ENCODE measurements around the gene KASH5. TPM values are rescaled to one million over a fixed set of nuclear protein-coding genes. Genes with fewer than 3 reads are reported as not detected.

KASH5 gene
- polyA plus RNA-seq, 3 donors from 2014 or later: not detected

- Mint-ChIP-seq H3K27ac (no peak overlapping the region), H3K36me3 (peaks cover 0 to 5% (median 0%) of the 10 kb centered on the region in 3 donors), H3K27me3 (ENCODE audit: low read depth in 3 of 3) (peaks cover 0 to 7% (median 2%) of the 10 kb centered on the region in 3 donors), H3K4me1 (peaks cover 15 to 17% of the 10 kb centered on the region in 2 donors), H3K4me3 (no peak overlapping the region), H3K9me3 (peaks cover 0 to 2% (median 0%) of the 10 kb centered on the region in 6 donors)
- DNase-seq: no peak
Measured at GRCh38 chr19:49348305-49349189, 39.5 kb upstream of the KASH5 start.

GRCh38 chr19:49349567-49349966 is 38.5 kb upstream of the KASH5 start:
- peaks cover 0 to 2% (median 0%) of the 10 kb centered on the region in 6 donors for H3K9me3 Mint-ChIP-seq
- DNase-seq: no peak
- H3K27me3 Mint-ChIP-seq (ENCODE audit: low read depth in 3 of 3): peaks cover 3 to 8% (median 4%) of the 10 kb centered on the region in 3 donors
- H3K36me3 Mint-ChIP-seq: peaks cover 0 to 4% (median 0%) of the 10 kb centered on the region in 3 donors
- H3K4me1 Mint-ChIP-seq: peaks cover 11% of the 10 kb centered on the region in 2 donors
- H3K4me3 Mint-ChIP-seq: no peak overlapping the region
- H3K27ac Mint-ChIP-seq: no peak overlapping the region

GRCh38 chr19:49355909-49356353 is 32.1 kb upstream of the KASH5 start:
- peaks cover 0 to under 1% of the 10 kb centered on the region in 2 donors for H3K4me1 Mint-ChIP-seq
- no peak for DNase-seq
- H3K4me3 Mint-ChIP-seq: no peak overlapping the region
- peaks cover 10 to 21% (median 11%) of the 10 kb centered on the region in 3 donors for H3K27me3 Mint-ChIP-seq (ENCODE audit: low read depth in 3 of 3)
- no peaks in the 10 kb centered on the region for H3K36me3 Mint-ChIP-seq
- peak overlapping the region in 1 of 6 donors; percentile 53 for H3K27ac Mint-ChIP-seq
- no peaks in the 10 kb centered on the region for H3K9me3 Mint-ChIP-seq

GRCh38 chr19:49356382-49356781 is 31.7 kb upstream of the KASH5 start:
- no peak for DNase-seq
- Mint-ChIP-seq H3K27ac (no peak overlapping the region), H3K4me3 (no peak overlapping the region), H3K36me3 (no peaks in the 10 kb centered on the region), H3K27me3 (ENCODE audit: low read depth in 3 of 3) (peaks cover 10 to 24% (median 11%) of the 10 kb centered on the region in 3 donors), H3K9me3 (no peaks in the 10 kb centered on the region), H3K4me1 (peaks cover 2 to 5% of the 10 kb centered on the region in 2 donors)

GRCh38 chr19:49357186-49357585 is 30.9 kb upstream of the KASH5 start:
- Mint-ChIP-seq H3K36me3 (no peaks in the 10 kb centered on the region), H3K27ac (no peak overlapping the region), H3K9me3 (no peaks in the 10 kb centered on the region), H3K4me1 (peaks cover 6 to 8% of the 10 kb centered on the region in 2 donors), H3K4me3 (no peak overlapping the region), H3K27me3 (ENCODE audit: low read depth in 3 of 3) (peaks cover 10 to 22% (median 13%) of the 10 kb centered on the region in 3 donors)
- DNase-seq: no peak

GRCh38 chr19:49359851-49360820 is 27.9 kb upstream of the KASH5 start:
- Mint-ChIP-seq H3K27ac (no peak overlapping the region), H3K4me3 (peak overlapping the region in 1 of 5 donors; percentile 3), H3K4me1 (peaks cover 6 to 10% of the 10 kb centered on the region in 2 donors), H3K27me3 (ENCODE audit: low read depth in 3 of 3) (peaks cover 11 to 17% (median 12%) of the 10 kb centered on the region in 3 donors), H3K36me3 (no peaks in the 10 kb centered on the region), H3K9me3 (no peaks in the 10 kb centered on the region)
- no peak for DNase-seq

GRCh38 chr19:49361438-49362047 is 26.5 kb upstream of the KASH5 start:
- Mint-ChIP-seq H3K27ac (no peak overlapping the region), H3K4me1 (peaks cover 6 to 11% of the 10 kb centered on the region in 2 donors), H3K9me3 (no peaks in the 10 kb centered on the region), H3K27me3 (ENCODE audit: low read depth in 3 of 3) (peaks cover 11 to 21% (median 12%) of the 10 kb centered on the region in 3 donors), H3K4me3 (peak overlapping the region; percentile 12 to 60 (median 44)), H3K36me3 (no peaks in the 10 kb centered on the region)
- DNase-seq: no peak

- peaks cover 6 to 11% of the 10 kb centered on the region in 2 donors for H3K4me1 Mint-ChIP-seq
- H3K36me3 Mint-ChIP-seq: no peaks in the 10 kb centered on the region
- H3K27me3 Mint-ChIP-seq (ENCODE audit: low read depth in 3 of 3): peaks cover 5 to 16% (median 15%) of the 10 kb centered on the region in 3 donors
- no peak within 1 kb of the TSS for H3K27ac Mint-ChIP-seq
- H3K4me3 Mint-ChIP-seq: peak within 1 kb of the TSS; percentile 12 to 60 (median 44)
- DNase-seq: no peak
- no peaks in the 10 kb centered on the region for H3K9me3 Mint-ChIP-seq
Measured at GRCh38 chr19:49362048-49362928, 25.8 kb upstream of the KASH5 start, which contains the start of gene TEAD2. Gene TEAD2, minus strand, starts transcription at chr19:49362416. Its CDS starts 2,341 bp downstream, at chr19:49360075.

GRCh38 chr19:49362929-49363267 is 25.2 kb upstream of the KASH5 start:
- Mint-ChIP-seq H3K27ac (no peak overlapping the region), H3K4me3 (no peak overlapping the region), H3K36me3 (no peaks in the 10 kb centered on the region), H3K9me3 (no peaks in the 10 kb centered on the region), H3K4me1 (peaks cover 6 to 11% of the 10 kb centered on the region in 2 donors), H3K27me3 (ENCODE audit: low read depth in 3 of 3) (peaks cover 5 to 16% (median 15%) of the 10 kb centered on the region in 3 donors)
- peak in 1 of 3 donors; percentile 20 for DNase-seq

- peak; percentile 56 to 65 (median 60) for DNase-seq
- no peak within 1 kb of the TSS for H3K27ac Mint-ChIP-seq
- peaks cover 2 to 16% (median 15%) of the 10 kb centered on the region in 3 donors for H3K27me3 Mint-ChIP-seq (ENCODE audit: low read depth in 3 of 3)
- no peaks in the 10 kb centered on the region for H3K9me3 Mint-ChIP-seq
- H3K4me1 Mint-ChIP-seq: peaks cover 6 to 11% of the 10 kb centered on the region in 2 donors
- H3K4me3 Mint-ChIP-seq: no peak within 1 kb of the TSS
- H3K36me3 Mint-ChIP-seq: no peaks in the 10 kb centered on the region
Measured at GRCh38 chr19:49363268-49364082, 24.6 kb upstream of the KASH5 start, which contains the start of gene DKKL1. Gene DKKL1, plus strand, starts transcription at chr19:49363877. Its CDS starts 122 bp downstream, at chr19:49363999.

GRCh38 chr19:49364083-49364737 is 23.8 kb upstream of the KASH5 start:
- Mint-ChIP-seq H3K4me1 (peaks cover 6 to 11% of the 10 kb centered on the region in 2 donors), H3K27me3 (ENCODE audit: low read depth in 3 of 3) (peaks cover 2 to 15% (median 12%) of the 10 kb centered on the region in 3 donors), H3K9me3 (peaks cover 0 to 6% (median 3%) of the 10 kb centered on the region in 6 donors), H3K4me3 (no peak overlapping the region), H3K36me3 (no peaks in the 10 kb centered on the region), H3K27ac (no peak overlapping the region)
- no peak for DNase-seq
